ENCODE data around the gene ADAMTS2.

ADAMTS2 gene

DNA sequence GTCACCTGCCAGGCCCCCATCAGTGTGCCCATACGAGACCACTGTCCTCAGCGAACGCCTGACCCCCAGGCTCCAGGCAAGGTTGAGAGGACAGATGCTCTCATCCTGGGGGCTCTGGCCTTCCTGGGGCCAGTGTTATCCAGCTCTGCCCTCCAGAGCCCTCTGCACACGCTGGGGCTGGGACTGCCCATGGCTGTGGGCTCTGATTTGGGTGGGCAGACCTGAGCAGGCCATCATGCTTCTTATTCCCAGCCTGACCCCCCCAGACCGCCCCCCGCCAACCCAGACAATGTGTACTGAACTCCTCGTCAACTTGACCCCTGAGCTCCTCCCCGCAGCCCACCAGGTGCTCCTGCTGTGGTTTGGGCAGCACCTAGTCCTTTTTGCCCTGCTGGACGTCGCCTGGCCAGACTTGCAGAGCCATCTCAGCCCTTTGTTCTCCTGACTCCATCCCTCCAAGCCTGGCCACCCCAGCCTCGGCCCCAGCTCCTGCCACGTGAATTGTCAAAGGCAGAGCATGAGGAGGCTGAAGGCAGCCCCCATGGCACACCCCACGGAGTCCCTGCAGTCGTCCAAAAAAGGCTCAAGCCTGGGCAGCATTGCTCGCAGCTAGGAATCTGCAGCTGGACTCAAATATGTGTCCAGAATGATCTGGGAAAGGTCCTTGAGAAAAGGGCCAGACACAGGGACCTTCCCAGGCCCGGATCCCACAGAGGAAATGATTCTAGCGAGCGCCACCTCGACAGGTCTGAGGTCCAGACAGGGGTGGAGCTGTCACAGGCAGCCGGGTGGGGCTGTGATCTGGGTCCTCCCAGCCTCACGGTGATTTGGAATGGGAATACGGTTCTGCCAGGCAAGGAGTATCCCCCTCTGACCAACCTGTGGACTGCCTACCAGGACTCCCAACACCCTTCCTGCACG, 87.0 kb downstream of the ADAMTS2 start:
- no peak for DNase-seq (ENCODE audit: low read depth in 3 of 3, low spot score in 1 of 3)

DNA sequence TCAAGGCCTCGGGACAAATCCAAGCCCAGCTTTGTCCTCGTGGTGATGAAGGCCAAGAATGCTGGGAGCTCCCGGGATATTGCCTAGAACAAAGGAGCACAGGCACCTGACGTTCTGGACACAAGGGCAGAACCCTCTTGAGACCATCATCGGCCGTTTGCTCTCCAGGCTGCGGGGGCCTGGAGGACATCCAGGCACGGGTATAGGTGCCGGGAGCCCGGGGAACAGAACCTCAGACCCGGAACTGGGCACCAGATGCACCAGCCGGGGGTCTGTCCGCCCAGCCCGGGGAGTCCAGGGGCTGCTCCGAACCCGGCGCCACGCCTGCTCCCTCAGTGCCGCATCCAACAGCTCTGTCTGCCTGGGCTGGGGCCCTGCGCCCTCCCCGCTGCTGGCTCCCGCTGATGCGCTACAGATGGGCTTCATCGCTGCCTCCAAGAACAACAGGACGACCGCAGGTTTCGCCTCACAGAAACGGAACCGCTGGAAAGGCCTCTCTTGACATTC, 88.0 kb downstream of the ADAMTS2 start:
- no peak for DNase-seq (ENCODE audit: low read depth in 3 of 3, low spot score in 1 of 3)

DNA sequence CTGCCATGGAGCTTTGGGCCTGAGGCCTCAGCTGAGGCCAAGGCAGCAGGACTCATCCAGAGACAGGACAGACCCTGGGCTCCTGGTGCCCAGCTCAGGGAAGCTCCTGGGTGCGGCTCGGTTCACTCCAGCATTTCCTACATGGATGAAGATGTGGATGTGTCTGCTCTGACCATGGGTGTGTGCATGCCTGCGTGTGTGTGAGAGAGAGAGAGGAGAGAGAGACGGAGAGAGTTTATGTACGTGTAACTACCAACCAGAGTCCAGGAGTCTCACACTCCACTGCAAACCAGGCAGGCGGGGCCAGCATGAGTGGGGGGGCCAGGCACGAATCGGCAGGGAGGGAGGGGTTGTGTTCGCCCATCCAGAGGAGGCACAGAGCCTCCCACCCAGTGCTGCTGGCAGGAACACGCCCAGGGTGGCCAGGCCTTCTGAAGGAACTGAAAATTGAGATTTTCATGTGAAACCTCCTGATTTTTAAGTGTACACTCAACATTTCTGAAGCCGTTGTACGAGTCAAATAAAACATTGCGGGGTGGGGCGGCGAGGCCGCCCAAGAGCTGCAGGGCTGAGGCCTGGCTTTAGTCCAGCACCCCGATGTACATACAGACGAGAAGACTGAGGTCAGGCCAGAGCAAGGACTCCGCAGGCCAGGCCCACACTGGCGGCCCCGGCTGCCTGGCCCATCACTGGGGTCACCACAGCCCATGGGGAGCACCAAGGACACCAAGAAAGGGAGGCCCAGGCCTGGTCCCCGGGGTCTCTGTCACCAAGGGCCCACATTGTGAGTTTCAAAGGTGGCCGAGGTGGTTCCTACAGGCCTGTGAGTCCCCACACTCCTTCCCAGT, 88.7 kb downstream of the ADAMTS2 start:
- no peak for DNase-seq (ENCODE audit: low read depth in 3 of 3, low spot score in 1 of 3)

DNA sequence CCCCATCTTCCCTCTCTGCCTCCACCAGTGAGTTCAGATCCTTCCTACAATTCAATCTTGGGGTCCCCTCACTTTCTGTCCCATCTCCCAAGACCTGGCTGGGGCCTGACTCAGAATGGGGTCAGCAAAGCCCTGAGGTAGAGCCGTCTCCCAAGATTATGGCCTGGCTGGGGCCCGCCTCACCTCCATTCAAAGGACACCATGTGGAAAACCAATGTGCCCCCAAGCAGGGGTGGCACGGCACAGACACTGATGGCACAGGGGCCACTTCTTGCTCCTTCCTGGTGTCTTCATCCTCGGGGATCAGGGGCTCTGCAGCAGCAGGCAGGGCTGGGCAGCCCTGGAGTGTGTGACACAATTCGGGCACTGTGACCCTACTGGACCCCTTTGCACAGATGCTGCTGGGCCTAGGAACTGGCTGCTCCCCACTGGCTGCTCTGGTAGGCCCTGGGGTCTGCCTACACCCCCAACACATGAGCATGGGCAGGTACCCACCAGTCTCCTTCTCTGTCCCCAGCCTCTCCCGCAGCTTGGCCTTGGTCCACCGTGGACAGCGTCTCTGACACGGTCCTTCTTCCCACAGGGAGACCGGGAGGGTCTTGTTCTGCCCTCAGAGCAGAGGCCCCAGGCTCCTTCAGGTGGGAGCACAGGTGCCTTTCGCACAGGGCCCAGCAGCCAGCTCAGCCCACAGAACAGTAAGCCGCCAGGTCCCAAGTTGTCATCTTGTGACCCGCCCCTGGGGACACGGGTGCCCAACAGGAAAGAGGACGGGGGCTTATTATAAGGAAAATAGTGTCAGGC, 89.5 kb downstream of the ADAMTS2 start:
- no peak for DNase-seq (ENCODE audit: low read depth in 3 of 3, low spot score in 1 of 3)

DNA sequence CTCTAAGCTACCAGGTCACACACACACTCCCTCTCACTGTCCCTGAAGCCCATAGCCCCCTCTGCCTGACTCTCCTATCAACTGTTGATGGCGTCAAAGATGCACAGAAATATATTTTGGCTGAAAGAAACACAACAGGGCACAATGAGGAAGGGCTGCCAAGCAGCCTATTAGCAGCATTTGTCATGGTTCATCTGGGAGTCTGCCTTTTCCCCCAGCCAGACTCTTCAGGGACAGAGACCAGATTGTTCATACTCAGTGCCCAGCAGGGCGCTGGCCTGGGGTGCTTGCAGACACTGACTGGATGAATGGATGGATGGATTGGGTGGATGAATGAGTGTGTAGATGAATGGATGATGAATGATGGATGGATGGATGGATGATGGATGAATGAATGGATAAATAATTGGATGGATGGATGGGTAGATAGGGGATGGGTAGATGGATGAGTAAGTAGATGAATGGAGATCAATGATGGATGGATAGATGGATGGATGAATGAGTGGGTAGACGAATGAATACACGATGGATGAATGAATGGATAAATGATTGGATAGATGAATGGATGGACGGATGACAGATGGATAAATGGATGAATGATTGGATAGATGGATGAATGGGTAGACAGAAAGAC, 90.5 kb downstream of the ADAMTS2 start:
- DNase-seq (ENCODE audit: low read depth in 3 of 3, low spot score in 1 of 3) = no peak

DNA sequence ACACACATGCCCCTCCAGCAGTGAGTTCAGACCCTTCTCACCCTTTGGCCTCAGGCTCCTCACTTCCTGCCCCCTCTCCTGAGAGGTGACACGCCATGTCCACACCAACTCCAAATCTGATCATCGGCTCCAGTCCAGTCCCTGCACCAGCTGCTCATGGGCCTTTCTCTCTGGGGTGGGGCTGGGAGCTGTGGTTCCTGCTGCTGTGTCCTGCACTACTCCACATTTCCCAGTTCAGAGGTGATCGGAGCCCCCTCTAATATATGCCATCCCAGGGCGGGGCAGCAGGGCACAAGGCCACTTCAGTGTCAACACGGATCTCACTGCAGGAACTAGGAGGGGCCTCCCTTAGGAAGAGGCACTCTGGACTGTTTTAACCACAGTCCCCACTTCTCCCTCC, 91.5 kb downstream of the ADAMTS2 start:
- DNase-seq (ENCODE audit: low read depth in 3 of 3, low spot score in 1 of 3) = no peak

DNA sequence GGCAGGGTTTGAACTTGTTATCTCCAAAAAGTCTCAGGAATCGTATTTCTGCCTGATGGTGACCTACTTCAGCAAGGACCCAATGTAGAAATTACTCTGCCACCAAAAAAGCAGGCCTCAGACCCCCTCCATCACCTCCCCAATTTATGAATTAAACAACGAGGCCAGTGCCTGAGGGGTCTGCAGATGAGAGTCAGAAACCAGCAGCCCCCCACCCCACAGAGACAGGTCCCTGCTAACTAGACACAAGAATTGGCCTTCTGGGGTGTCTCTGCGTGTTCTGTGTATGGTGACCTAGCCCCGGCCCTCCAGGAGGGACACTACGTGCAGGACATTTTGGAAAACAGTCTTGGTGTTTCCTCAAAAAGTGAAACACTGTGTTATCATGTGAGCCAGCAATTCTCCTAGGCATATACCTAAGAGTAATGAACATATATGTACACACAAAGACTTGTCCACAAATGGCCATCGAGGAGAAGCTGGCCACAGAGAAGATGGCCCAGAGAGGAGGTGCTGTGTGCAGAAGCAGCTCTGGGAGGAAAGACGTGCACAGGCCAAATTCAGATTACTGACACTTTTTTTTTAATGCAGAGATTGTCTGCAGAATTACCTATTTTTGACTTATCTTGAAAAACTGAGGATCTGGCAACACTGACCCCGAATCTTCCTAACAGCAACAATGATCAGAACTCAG, 93.8 kb downstream of the ADAMTS2 start:
- DNase-seq (ENCODE audit: low read depth in 3 of 3, low spot score in 1 of 3) = no peak

DNA sequence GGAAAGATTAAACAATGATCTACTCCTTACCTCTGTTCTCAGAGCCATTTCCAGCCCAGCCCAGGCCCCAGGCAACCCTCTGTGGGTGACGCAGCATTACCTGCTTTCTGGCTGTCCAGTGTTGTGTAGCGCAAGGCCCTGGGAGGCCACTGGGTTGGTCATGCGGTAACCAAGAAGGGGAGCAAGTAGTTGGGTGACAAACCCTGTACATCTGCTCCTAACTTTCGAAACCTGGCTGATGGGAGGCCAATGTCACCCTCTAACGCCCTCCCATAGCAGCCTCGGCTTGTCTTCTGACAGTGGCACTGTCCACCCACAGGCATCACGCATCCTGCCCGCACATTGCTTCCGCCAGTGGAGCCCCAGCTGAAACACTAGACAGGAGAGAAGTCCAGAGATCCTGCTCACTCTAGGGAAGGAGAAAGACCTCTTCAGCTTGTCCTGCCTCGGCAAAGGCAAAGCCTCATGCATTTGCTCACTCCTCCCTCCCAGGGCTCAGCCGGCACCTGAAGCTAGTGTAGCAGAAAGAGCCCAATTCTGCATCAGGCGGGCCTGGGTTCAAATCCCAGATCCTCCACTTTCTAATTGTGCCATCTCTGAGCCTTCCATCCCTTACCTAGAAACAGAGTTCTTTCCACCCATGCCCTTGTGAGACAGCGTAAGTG, 94.6 kb downstream of the ADAMTS2 start:
- DNase-seq (ENCODE audit: low read depth in 3 of 3, low spot score in 1 of 3) = no peak

DNA sequence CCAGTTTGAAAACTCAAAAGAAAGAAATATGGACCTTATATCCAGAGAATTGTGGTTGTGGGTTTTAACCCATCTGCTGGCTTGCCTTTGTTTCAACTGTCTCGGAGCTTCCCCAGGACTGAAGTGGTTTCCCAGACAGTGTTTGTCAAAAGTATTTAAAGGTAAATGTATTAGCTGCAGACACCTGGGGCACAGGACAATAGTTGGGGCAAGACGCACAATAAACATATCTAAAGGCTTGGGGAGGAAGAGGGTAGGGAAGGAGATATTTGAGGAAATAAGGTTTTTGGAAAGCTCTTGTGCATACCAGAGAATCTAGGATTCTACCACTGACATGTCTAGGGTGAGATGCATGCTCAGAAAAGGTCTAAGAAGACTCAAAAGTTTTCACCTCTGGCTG, 99.0 kb downstream of the ADAMTS2 start:
- no peak for DNase-seq (ENCODE audit: low read depth in 3 of 3, low spot score in 1 of 3)

DNA sequence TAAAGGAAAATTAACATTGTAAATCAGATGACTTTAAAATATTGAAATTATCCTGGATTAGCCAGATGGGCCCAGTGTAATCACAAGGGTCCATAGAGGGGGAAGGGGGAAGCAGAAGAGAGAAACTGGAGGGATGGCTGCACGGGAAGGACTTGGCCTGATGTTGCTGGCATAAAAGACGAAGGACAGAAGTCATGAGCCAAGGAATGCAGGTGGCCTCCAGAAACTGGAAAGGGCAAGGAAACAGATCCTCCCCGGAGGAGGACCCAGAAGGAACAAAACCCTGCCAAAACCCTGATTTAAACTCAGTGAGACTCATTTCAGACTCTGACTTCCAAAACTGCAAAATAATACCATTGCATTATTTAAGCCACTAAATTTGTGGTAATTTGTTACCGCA, 100.2 kb downstream of the ADAMTS2 start:
- no peak for DNase-seq (ENCODE audit: low read depth in 3 of 3, low spot score in 1 of 3)

DNA sequence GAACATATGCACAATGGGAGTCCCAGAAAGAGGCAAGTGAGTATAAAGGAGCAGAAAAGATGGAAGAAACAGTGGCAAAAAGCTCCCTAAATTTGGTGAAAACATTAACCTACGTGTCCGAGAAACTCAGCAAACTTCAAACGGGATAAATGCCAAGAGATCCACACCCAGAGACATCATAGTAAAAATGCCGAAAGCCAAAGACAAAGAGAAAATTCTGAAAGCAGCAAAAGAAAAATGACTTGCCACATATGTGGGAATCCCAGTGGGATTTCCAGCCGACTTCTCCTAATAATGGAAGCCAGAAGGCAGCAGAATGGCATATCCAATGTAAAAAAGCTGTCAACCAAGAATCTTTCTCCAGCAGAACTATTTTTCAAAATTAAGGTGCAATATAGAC, 101.2 kb downstream of the ADAMTS2 start:
- DNase-seq (ENCODE audit: low read depth in 3 of 3, low spot score in 1 of 3) = no peak

DNA sequence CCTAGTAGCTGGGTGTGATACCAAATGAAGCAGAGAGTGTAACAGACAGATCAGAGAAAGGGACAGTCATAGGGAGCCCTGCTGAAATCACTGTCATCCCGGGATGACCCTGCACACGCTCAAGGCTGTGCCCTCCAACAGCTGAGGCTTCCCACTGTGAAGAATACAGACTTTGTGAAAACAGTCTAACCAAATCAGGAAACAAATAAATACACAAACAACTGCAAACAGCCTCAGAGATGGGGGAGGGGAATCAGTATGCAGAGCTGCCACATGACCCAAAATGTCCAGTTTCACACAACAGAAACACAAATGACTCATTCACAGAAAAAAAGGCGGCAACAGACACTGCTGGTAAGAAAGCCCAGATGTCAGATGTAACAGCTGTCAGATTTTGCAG, 101.9 kb downstream of the ADAMTS2 start:
- no peak for DNase-seq (ENCODE audit: low read depth in 3 of 3, low spot score in 1 of 3)

DNA sequence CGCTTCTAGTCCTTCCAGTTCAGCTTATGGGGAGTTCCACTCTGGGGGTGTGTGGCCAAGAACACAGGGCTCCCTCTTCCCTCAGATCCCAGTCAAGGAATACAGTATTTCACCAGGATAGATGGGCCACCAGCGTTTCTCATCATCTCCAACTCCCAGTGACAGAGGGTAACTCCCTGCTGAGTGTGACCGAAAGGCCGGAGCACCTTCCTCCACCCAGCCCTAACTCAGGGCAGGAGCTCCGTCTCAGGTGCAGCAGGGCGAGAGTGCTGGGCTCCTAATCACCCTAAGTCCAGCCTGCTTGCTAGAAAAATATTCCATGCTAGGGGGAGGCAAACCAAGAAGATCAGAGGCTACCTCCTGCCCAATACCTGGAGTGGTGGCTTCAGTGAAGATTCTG, 102.6 kb downstream of the ADAMTS2 start:
- no peak for DNase-seq (ENCODE audit: low read depth in 3 of 3, low spot score in 1 of 3)

DNA sequence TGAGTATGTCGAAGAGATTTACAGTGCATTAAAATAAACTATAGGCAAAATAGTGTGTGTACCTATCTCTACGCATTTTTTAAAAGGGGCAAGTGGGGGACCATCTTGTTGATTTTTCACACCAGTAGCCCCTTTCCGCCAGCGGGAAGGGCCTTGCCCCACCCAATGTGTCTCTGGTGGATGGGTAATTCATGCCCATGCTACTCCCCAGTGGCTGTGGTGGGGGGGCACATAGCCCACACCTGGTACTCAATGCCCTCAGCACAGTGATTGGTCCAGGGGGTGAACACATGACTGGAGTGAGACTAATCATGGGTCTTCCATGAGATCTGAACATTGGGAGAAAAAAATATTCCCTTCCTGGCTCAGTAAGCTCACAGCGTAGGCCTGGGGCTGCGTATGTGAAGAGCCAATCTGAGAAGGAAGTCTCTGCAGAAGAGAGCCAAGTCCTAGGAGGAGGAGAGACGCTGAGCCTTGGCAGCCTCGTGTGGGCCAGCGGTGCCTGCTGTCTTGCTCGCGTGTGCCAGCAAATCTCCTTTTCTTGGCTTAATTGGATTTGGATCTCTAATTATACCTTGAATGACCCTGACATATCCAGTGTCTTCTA, 103.4 kb downstream of the ADAMTS2 start:
- no peak for DNase-seq (ENCODE audit: low read depth in 3 of 3, low spot score in 1 of 3)

DNA sequence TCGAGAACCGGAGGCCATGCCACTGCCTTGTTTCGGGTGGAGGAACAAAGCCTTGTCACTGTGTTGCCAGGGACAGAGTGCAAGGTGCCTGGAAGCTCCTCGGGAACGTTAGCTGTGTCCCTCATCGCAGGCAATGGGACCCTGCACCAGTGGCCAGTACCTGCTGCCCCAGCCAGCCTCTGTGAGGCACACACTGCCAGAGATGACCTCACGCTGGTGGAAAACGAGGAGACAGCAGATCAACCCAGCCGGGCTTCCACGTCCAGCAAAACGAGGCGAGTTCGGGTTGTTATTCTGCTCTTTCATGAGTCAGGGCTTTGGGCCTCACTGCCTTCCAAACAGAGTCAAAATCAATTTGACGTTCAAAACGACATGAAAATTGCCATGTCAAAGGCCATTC, 104.1 kb downstream of the ADAMTS2 start:
- DNase-seq (ENCODE audit: low read depth in 3 of 3, low spot score in 1 of 3) = no peak

DNA sequence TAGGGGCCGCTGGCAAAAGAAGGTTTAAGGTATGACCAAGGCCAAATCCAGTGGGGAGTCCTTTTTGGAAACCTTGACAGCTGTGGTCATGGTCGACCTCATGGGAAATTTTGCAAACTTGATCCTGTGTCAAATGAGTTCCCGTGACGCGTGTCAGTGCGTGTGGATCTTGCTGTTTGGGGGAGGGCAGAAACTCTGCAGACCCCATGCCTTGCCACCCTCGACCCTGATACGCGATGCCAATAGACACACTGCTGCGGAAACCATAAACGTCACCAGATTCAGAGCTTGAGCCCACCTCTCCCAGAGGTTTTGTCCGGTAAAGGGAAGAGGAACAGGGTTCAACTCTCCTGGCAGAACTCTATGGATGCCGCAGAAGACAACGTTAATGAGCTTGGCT, 104.7 kb downstream of the ADAMTS2 start:
- no peak for DNase-seq (ENCODE audit: low read depth in 3 of 3, low spot score in 1 of 3)

DNA sequence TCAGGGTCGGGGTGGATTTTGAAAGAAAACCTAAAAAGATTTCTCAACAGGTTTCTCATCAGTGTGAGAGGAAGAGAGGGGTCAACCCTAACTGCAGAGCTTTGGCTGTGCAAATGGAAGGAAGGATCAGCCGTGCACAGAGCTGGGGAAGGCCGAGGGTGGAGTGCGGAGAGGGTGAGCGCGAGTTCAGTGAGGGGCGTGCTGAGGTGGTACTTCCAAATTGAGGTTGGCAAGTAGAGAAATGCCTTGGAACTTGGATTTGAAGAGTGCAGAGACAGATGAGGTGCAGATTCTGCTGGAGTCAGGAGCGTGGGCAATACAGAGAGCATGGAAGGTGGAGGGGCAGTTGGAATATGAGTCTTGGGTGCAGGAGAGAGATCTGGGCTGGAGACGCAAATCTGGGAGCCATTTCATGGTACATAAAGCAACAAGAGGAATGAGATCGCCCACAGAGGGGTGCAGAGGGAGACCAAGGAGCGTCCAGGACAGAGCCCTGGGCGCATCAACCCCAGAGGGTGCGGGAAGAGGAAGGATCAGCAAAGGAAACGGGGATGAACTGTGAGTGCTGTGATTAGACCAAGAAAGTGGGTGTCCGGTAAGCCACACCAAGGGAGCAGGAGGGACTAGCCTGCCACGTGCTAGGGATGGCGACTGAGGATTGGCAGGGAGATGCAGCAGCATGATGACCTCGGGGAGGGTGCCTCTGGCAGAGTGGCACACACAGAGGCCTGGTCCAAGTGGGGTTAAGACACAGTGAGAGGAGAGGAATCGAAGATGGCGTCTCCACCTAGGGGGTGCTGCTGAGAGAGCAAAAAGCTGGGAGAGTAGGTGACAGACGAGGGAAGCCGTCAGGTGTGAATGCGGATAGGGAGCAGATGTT, 105.8 kb downstream of the ADAMTS2 start:
- no peak for DNase-seq (ENCODE audit: low read depth in 3 of 3, low spot score in 1 of 3)

DNA sequence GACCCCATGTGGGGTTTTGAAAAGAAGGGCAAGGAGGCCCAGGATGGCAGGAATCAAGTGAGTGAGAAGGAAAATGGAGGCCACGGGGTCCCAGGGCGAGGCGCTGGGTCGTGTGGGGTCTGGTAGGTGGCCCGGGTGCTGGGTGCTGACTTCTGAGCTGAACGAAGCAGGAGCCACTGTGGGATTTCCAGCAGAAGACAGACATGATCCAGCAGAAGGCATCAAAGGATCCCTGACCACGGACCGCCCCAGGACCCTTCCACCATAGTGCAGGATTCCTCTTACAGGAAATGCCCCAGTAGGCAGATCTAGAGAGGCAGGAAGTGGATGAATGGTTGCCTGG, 106.7 kb downstream of the ADAMTS2 start:
- no peak for DNase-seq (ENCODE audit: low read depth in 3 of 3, low spot score in 1 of 3)

All from stimulated activated CD4-positive, alpha-beta T cell treated with anti-CD3 and anti-CD28 coated beads, TNF-alpha, amount 100 ng/mL, for 1 hour (primary cell).